GM12878 (cell line): Measurements from ENCODE around the gene MYO16. TPM values are rescaled to one million over a fixed set of nuclear protein-coding genes. Genes with fewer than 3 reads are reported as not detected.

ENCODE experiments used
- BACH1 ChIP-seq: fragments of 450-650 bp; IDR thresholded peaks from 2 replicates; pipeline ENCODE4 v1.6.1; 2017; ENCODE audit warnings: mild to moderate bottlenecking, borderline replicate concordance
- CBFB ChIP-seq: IDR thresholded peaks from 2 replicates; pipeline ENCODE4 v1.6.1; 2016; ENCODE audit warnings: antibody characterized with exemption, low read depth
- CHD2 ChIP-seq: IDR thresholded peaks from 2 replicates; pipeline ENCODE4 v1.6.1; 2011; ENCODE audit warnings: low read depth, low read length, improper control_type of control experiment, borderline replicate concordance
- E2F4 ChIP-seq: IDR thresholded peaks from 2 replicates; pipeline ENCODE4 v1.6.1; 2012; ENCODE audit warnings: low read depth, low read length, improper control_type of control experiment
- E4F1 ChIP-seq: fragments of 450-650 bp; IDR thresholded peaks from 2 replicates; pipeline ENCODE4 v1.6.1; 2018; ENCODE audit warnings: borderline replicate concordance, mild to moderate bottlenecking; ENCODE audit not compliant: partially characterized antibody
- FOXM1 ChIP-seq: IDR thresholded peaks from 2 replicates; pipeline ENCODE4 v1.6.1; 2012; ENCODE audit warnings: low read depth, mild to moderate bottlenecking, inconsistent platforms, low read length, moderate library complexity
- HDAC6 ChIP-seq: fragments of 200-600 bp; sonication (generic); IDR thresholded peaks from one replicate; pipeline ENCODE4 v1.8.0; 2017; ENCODE audit warnings: antibody characterized with exemption; ENCODE audit not compliant: unreplicated experiment
- IKZF2 ChIP-seq, 2 experiments: fragments of 450-650 bp; IDR thresholded peaks; 2 replicates each; pipeline ENCODE4 v1.6.1; 2017; ENCODE audit warnings: mild to moderate bottlenecking in 2 of 2, moderate library complexity in 2 of 2
- KAT2A ChIP-seq: conservative IDR thresholded peaks from 2 replicates; pipeline ENCODE4 v1.6.1; 2011; ENCODE audit warnings: low read depth, low read length; ENCODE audit not compliant: control insufficient read depth
- KLF5 ChIP-seq: fragments of 450-650 bp; IDR thresholded peaks from 2 replicates; pipeline ENCODE4 v1.6.1; 2014; ENCODE audit warnings: mild to moderate bottlenecking; ENCODE audit not compliant: partially characterized antibody
- LARP7 ChIP-seq: fragments of 450-650 bp; IDR thresholded peaks from 2 replicates; pipeline ENCODE4 v1.6.1; 2017; ENCODE audit warnings: mild to moderate bottlenecking
- NR2C2 ChIP-seq: IDR thresholded peaks from 2 replicates; pipeline ENCODE4 v1.6.1; 2011; ENCODE audit warnings: borderline replicate concordance, low read depth; ENCODE audit not compliant: control insufficient read depth, insufficient read length
- POU2F2 ChIP-seq: IDR thresholded peaks from 3 replicates; pipeline ENCODE4 v1.6.1; 2011; ENCODE audit warnings: low read depth, mild to moderate bottlenecking, low read length, borderline replicate concordance
- SIX5 ChIP-seq: IDR thresholded peaks from 2 replicates; pipeline ENCODE4 v1.6.1; 2011; ENCODE audit warnings: mild to moderate bottlenecking, low read depth, low read length, moderate library complexity; ENCODE audit not compliant: severe bottlenecking
- SMAD5 ChIP-seq: IDR thresholded peaks from 2 replicates; pipeline ENCODE4 v1.6.1; 2016; ENCODE audit warnings: antibody characterized with exemption, low read depth
- ZNF24 ChIP-seq: fragments of 450-650 bp; IDR thresholded peaks from 2 replicates; pipeline ENCODE4 v1.6.1; 2017; ENCODE audit warnings: antibody characterized with exemption, mild to moderate bottlenecking
- ZZZ3 ChIP-seq: IDR thresholded peaks from 2 replicates; pipeline ENCODE4 v1.6.1; 2011; ENCODE audit warnings: low read depth; ENCODE audit not compliant: control insufficient read depth, insufficient read length
- polyA plus RNA-seq, 11 experiments: library from polyadenylated mRNA; depleted of rRNA in 4 of 11; unstranded in 6 of 11; stranded (reverse) in 5 of 11; fragments of >200 nt; fragmentation: Nextera tagmentation in 4 of 11; fragmentation: Illumina TruSeq in 1 of 11; extraction: Ambion mirVana in 4 of 11; extraction: Trizol in 1 of 11; gene quantifications; 1 replicate in 1 of 11; 2 replicates in 10 of 11; pipeline versions ENCODE4 v1.2.1 to v1.2.3, GENCODE V29; 2011 to 2016; ENCODE audit warnings: inconsistent platforms in 2 of 11, missing spikeins in 2 of 11, low read depth in 1 of 11
- total RNA-seq, 4 experiments: library from RNA; depleted of rRNA in 3 of 4; stranded (reverse); fragments of >200 nt in 3 of 4; fragmentation: Illumina TruSeq in 1 of 4; extraction: Trizol in 1 of 4; gene quantifications; 2 replicates each; pipeline versions ENCODE4 v1.2.1 to v1.2.3, GENCODE V29; 2013 to 2021
- TF ChIP-seq, protein P1 (sequence below): fragments of 450-650 bp; IDR thresholded peaks from 2 replicates; pipeline ENCODE4 v1.6.1; 2017; ENCODE audit warnings: borderline replicate concordance
- TF ChIP-seq, protein P2 (sequence below): IDR thresholded peaks from 2 replicates; pipeline ENCODE4 v1.6.1; 2011; ENCODE audit warnings: mild to moderate bottlenecking, low read depth, low read length, moderate library complexity; ENCODE audit not compliant: insufficient replicate concordance
- TF ChIP-seq, protein P3 (sequence below): IDR thresholded peaks from 2 replicates; pipeline ENCODE4 v1.6.1; 2011; ENCODE audit warnings: low read depth, mild to moderate bottlenecking, low read length, moderate library complexity, borderline replicate concordance; ENCODE audit errors: extremely low read depth
- TF ChIP-seq, protein P4 (sequence below): IDR thresholded peaks from 2 replicates; pipeline ENCODE4 v1.6.1; 2012; ENCODE audit warnings: low read length, inconsistent platforms

The MYO16 gene
- total and polyA plus RNA-seq, 10 of the 15 experiments (the other 5 are each of a cell fraction or from before 2014, with no cell fraction given): under 0.01 to 1.7 (median 0.05) TPM; not detected in 4

- TF ChIP-seq, protein P1, sequence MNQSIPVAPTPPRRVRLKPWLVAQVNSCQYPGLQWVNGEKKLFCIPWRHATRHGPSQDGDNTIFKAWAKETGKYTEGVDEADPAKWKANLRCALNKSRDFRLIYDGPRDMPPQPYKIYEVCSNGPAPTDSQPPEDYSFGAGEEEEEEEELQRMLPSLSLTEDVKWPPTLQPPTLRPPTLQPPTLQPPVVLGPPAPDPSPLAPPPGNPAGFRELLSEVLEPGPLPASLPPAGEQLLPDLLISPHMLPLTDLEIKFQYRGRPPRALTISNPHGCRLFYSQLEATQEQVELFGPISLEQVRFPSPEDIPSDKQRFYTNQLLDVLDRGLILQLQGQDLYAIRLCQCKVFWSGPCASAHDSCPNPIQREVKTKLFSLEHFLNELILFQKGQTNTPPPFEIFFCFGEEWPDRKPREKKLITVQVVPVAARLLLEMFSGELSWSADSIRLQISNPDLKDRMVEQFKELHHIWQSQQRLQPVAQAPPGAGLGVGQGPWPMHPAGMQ: no peak
- TF ChIP-seq HDAC6: no peak
- peak; percentile 90 for TF ChIP-seq CHD2
- TF ChIP-seq, protein P2, sequence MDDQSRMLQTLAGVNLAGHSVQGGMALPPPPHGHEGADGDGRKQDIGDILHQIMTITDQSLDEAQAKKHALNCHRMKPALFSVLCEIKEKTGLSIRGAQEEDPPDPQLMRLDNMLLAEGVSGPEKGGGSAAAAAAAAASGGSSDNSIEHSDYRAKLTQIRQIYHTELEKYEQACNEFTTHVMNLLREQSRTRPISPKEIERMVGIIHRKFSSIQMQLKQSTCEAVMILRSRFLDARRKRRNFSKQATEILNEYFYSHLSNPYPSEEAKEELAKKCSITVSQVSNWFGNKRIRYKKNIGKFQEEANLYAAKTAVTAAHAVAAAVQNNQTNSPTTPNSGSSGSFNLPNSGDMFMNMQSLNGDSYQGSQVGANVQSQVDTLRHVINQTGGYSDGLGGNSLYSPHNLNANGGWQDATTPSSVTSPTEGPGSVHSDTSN: no peak
- TF ChIP-seq FOXM1: peak; percentile 98
- TF ChIP-seq NR2C2: no peak
- TF ChIP-seq BACH1: peak; percentile 97; the same call in 1 of the 2 replicates
- TF ChIP-seq KLF5: peak; percentile 83
- no peak for TF ChIP-seq SMAD5
- TF ChIP-seq, protein P3, sequence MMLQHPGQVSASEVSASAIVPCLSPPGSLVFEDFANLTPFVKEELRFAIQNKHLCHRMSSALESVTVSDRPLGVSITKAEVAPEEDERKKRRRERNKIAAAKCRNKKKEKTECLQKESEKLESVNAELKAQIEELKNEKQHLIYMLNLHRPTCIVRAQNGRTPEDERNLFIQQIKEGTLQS: no peak
- no peak for TF ChIP-seq KAT2A
- 0 out of 2 replicates have a peak, but pooled peaks have one; percentile 61 for TF ChIP-seq LARP7
- no peak for TF ChIP-seq E4F1
- TF ChIP-seq ZNF24: peak; percentile 91
- peak; percentile 95 to 98 for TF ChIP-seq IKZF2 (IDR thresholded peaks at IDR 0.05)
- peak; percentile 95 for TF ChIP-seq POU2F2
- TF ChIP-seq E2F4: no peak
- peak; percentile 95 for TF ChIP-seq CBFB
- TF ChIP-seq, protein P4, sequence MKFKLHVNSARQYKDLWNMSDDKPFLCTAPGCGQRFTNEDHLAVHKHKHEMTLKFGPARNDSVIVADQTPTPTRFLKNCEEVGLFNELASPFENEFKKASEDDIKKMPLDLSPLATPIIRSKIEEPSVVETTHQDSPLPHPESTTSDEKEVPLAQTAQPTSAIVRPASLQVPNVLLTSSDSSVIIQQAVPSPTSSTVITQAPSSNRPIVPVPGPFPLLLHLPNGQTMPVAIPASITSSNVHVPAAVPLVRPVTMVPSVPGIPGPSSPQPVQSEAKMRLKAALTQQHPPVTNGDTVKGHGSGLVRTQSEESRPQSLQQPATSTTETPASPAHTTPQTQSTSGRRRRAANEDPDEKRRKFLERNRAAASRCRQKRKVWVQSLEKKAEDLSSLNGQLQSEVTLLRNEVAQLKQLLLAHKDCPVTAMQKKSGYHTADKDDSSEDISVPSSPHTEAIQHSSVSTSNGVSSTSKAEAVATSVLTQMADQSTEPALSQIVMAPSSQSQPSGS: peak; percentile 98
- TF ChIP-seq ZZZ3: no peak
- TF ChIP-seq SIX5: no peak
Observed at GRCh38 chr13:109162248-109163036, 533.0 kb downstream of the MYO16 start (continued).
